KG1 (cell line): ENCODE measurements around the gene GART.
A peak's percentile ranks its signal among the peaks of the same experiment; 100 is the strongest.
"Not testable (repeated sequence)": the region's sequence is repeated elsewhere in the genome, so short reads cannot be mapped to it uniquely, and the experiment has no call there.

Source experiments
- DNase-seq: peaks from one replicate; lab custom pipeline; 2025; lab: John Stamatoyannopoulos, UW

GART gene

DNA sequence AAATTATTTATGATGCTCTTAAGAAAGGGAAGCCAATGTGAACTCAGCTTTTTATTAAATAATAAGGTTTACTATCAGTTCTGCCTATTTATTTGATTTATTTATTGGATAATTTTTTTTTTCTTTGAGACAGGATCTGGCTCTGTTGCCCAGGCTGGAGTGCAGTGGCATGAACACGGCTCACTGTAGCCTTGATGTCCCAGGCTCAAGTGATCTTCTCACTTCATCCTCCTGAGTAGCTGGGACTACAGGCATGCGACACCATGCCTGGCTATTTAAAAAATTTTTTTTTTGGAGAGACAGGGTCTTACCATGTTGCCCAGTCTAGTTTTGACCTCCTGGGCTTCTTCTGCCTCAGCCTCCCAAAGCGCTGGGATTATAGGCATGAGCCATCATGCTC is 29.4 kb downstream of the GART start:
- no peak for DNase-seq

DNA sequence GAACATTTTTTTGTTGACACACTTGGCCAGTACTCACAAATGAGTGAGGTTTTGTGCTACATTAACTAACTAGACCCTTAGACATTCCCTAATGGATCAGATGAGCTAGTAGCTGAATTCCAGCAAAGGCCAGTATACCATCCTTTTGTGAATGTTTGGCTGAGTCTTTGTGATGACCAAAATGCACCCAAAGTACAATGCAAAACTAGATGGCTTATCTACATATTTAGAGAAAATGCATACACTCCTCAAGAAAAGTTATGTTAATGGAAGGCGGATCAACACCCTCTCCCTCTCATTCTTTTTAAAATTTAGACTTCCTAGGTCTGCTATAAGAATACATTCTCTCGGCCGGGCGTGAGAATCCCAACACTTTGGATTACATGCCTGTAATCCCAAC is 30.3 kb downstream of the GART start:
- DNase-seq, result no peak

DNA sequence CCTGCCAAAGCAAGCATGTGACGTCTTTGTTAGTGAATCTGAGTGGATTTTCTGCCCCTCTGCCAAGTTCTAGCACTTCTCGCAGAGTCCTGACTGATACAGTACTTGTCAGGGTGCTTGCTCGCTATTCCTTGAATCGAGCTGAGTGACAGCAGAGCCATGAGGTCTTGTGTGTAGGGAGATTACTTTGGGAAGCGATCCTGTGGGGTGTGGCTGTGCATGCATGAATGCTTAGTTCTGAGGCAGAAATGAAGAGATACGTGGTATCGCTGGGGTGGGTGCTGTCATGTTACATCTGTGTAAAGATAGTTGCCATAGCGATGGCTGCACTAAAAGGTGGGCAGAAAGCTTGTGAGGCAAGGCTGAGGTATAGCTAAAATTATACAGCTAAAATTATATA is 31.1 kb downstream of the GART start:
- no peak for DNase-seq

DNA sequence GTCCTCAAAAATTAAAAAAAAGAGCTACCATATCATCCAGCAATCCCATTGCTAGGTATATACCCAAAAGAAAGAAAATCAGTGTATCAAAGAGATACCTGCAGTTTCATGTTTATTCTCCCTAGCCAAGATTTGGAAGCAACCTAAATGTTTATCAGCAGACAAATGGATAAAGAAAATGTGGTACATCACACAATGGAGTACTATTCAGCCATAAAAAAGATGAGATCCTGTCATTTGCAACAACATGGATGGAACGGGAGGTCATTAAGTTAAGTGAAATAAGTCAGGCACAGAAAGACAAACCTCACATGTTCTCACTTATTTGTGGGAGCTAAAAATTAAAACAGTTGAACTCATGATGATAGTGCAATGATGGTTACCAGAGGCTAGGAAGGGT is 34.9 kb downstream of the GART start:
- not testable (repeated sequence) for DNase-seq

DNA sequence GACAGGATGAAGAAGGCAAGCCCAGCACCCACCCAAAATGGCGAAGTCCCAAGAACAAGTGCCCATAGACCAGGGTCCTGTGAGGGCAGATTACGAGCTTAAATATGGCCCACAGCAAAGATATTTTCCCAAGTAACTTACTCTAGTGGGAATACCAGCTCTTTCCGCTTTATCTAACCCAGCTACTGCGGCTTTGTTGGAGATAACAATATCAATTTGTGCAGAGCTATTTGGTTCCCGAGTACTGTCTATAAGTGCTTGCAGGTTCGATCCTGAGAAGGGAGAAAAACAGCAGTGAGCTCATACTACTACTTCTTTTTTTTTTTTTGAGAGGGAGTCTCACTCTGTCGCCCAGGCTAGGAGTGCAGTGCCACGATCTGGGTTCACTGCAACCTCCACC is 36.1 kb downstream of the GART start:
- DNase-seq, result no peak

DNA sequence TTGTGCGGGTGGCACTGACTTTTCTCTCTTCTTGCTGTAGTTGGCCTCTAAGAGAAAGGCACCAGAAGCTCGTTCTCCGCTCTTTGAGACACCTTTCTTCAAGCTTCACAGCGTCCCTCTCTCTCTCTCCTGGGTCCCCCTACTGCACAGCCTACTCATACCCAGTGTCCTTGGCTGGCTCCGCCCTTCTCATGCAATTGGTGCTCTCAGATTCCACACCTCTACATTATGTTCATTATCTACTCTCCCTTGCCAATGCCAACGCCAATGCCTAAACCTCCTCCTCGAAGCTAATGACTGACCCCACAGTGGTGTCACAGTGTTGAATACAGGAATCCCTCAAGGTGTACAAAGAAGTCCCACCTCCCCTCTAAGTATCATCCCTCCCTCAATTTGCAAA is 45.6 kb downstream of the GART start:
- DNase-seq, result no peak

DNA sequence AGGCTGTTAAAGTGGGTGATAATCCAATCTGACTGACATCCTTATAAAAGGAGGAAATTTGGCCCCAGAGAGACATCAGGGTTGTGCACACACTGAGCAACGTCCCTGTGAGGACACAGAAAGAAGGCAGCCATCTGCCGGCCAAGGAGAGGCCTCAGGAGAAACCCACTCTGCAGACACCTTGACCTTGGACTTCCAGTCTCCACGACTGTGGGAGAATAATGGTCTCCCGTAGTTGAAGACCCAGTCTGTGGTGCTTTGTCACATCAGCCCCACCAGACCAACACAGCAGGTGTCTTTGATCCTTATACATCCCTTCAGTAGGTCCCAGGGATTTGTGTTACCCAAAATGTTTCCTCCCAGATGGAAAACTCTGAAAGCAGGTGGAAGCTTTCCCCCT is 46.2 kb downstream of the GART start:
- DNase-seq, result no peak

DNA sequence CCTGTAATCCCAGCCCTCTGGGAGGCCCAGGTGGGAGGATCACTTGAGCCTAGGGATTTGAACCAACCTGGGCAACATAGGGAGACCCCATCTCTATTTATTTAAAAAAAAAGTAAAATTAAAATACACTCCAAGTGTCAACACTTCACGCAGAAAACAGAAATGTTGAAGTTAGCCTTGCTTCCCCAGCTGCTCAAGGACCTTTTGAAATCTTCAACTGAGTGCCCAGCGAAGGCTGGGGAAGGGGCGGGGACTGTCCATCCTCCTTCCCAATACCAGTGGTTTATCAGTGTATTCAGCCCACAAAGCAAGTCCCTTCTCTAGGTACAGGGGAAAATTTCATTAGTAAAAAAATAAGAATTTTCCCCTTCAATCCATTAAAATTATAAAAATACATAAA is 48.2 kb downstream of the GART start:
- no peak for DNase-seq

DNA sequence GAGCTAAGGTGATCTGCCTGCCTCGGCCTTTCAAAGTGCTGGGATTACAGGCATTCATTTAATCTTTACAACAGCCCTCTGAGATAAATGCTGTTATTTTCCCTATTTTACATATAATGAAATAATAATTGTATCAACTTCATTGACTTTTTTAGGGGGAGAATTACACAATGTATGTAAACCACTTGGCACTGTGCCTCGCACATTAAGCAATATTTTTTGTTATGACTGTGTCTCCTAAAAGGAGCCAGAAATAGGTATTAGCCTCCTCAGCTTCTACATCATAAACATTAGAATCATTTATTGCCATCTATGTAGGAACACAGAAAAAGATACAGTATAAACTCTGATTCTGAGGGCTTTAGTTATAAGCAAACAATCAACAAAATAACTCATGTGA is 49.3 kb downstream of the GART start:
- no peak for DNase-seq

DNA sequence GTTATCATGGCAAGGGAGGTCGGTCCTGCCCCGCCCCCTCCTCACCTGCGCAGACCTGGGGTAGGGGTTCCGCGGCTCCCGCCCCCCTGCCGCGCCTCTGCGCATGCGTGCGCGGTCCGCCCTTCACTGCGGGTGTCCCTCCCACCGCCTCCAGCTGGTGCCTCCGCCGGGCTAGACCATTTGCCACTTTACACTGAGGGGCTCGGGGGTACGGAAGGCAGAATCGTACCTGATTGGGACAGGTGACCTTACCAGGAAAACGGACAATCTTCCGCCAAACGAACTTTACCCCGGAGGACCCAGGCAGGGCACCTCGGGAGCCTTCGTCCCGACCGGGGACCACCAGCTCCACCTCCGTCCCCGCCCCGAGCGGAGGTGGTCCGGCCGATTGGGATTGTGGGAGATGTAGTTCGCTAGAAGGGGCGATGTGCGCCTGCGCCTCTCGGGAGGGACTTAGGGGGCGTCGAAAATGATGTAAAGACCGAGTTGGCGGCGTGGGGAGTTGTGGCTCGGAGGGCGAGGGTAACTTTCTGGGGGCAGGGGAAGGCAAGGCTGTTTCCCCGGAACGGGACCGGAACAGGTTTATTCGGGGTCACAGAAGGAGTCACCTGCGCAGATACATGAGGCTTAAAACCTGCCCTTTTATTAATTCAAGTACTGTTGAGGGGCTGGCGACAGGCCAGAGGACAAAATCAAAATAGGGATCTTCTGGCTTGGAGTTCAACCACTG is 50.4 kb downstream of the GART start, which contains the start of gene DNAJC28:
DNAJC28 (minus strand) TSS at position 344 of the 730 bp plus-strand sequence. CDS start 2,323 bp downstream, outside the sequence.
- peak; percentile 91 for DNase-seq

DNA sequence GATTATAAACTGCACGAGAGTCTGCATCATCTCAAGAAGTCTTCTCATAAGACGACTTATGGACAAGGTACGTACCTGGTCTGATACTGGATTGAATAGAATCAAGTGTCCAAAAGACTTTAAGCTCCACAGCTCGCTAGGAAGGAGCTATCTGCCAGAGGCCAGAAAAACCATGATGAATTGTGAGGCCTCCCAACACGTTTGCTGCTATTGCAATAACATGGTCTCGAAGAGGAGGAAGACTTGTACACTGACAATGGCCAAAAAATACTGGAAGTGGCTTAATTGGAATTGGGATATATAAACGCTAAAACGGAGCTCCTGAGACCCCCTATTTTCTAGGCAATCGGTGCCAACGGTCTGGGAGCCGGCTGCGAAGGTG is 50.9 kb downstream of the GART start:
- DNase-seq, result no peak

DNA sequence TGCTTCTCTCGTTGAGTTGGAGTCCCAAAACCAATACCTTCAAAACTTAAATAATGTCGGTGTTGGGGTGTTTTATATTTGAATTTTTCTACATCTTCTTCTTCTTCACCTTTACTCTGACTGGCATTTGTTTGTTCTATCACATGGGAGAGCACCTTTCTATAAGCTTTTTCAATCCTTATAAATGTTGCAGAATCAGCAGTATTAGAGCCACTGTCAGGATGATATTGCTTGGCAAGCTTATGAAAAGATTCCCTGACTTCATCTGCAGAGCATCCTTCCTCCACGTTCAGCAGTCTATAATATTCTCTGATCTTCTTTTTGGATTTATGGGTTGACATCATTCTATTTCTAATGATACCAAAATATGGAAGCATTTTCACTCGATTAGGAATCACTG is 53.0 kb downstream of the GART start:
- no peak for DNase-seq

DNA sequence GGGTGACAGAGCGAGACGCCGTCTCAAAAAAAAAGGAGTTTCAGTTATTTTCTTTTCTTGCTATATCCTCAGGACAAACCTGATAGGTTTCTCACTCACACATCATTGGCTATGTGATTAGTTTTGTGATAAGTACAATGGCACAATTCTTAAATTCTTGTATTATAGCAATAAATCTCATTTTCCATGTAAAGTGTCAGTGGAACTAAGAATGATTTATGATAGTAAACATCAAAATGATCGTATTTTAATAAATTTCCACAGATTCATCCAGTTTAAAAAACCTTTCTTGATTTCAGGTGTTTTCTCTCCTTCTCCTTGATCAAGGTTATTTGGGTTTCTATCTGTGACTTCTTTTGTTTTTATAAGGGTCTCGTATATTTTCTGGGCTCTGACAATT is 53.9 kb downstream of the GART start:
- DNase-seq, result no peak

DNA sequence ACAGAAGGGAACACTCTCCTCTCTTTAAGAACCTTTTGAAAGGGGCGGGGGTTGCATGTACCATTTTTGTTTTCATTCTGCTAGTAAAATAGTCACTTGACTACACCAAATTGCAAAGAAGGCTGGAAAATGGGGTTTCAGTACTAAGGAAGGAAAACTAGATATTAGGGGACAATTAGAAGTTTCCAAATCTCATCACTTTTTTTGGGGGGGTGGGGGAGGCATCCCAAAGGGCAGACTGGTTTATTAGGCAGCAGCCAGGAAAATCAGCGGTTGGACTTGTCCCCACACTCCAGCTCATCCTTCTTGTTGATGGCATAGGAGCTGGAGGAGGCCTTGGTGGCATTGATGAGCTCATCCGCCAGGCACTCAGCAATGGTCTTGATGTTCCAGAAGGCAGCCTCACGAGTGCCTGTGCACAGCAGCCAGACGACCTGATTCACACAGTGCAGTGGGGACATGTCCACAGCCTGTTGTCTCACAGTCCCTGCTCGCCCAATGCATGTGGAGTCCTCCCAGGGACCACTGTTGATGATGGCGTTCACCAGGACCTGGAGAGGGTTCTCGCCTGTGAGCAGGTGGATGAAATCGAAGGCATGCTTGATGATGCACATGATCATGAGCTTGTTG is 60.5 kb downstream of the GART start:
- no peak for DNase-seq

DNA sequence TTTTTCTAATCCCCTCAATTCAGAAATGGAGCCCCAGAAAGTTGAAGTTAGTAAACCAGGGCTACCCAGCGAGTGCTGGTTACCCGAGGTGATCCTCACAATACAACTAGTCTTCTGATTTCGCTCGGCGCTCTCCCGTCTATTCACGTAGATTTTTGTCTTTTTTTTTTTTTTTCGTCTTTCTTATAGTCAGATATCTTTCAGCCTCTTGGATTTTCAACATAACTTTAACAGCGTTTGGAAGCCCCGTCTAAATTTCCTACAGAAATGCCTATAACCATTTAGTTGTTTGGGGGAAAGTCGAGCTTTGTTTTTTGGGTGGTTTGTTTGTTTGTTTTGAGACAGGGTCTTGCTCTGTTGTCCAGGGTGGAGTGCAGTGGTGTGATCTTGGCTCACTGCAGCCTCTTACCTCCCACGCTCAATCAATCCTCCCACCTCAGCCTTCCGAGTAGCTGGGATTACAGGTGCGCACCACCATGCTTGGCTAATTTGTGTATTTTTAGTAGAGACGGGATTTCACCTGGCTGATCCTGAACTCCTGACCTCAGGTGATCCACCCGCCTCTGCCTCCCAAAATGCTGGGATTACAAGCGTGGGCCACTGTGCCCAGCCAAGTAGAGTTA is 61.3 kb downstream of the GART start:
- DNase-seq, result no peak

DNA sequence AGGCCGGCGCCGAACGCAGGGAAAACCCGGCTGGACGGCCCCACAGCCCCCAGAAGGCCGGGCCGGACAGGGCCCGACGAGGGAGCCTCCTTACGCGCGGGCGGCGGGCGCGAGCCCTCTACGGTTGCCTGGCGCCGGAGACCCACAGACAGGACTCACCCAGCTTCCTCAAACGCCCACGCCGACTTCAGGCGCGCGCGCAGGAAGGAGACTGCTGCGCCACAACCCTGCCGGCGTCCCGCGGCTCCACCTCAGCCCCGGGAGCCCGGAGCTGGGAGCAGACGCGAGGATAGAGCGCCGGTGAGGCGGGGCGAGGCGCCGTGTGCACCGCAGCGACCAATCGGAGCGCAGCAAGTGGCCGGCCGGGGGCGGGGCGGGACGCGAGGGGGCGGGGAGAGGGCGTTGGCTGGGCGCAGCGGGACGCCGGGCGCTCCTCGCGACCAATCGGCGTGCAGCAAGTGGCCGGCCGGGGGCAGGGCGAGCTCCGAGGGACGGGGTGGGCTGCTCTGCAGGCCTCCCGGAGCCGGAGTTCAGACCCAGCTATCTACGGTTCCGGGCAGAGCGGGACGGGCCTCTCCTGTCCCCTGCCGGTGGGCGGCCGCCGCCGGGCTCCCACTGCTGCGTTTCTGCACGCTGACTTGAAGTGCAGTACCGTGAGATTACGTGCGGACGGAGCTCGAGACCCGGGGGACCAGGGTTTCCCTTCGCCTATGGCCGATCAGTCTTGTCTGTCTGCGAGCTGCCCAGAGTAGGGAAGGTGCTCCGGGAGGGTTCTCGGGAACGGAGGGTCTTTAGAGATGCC is 62.0 kb downstream of the GART start, which contains the start of gene TMEM50B:
TMEM50B (minus strand) TSS at position 296 of the 802 bp plus-strand sequence. CDS start 11,089 bp downstream, outside the sequence.
- DNase-seq, result peak; percentile 88

DNA sequence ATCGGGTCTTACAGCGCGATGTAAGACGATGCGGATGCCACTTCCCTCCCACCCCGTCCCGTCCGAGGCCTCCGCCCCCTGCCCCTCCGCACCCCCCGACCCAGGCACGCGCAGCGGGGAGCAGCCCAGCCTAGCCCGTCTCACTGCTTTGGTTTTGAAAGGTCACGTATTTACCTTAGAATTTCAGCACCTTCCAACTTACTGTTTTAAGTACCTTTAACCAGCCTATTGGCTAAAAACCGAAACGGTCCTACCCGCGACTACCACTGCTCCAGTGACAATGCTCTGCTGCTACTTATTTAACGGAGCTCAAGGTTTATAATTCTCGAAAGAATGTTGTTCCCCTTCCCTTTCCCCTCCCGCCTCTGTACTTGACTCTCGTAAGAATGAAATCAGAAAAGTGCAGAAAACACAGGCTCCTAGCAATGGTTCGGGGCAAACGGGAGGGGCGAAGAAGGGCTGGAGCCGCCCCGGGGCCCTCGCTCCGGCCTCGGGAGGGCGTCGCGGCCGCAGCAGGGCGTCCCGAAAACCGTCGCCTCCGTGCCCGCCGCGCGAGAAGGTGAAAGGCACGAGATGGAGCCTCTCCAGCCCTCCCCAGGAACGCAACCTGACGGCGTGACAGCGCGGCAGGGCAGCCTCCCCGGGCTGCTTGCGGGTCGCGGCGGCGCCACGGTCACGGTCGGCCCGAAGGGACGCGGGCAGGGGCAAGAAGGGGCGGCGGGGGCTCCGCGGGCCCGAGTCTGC is 62.8 kb downstream of the GART start:
- DNase-seq, result peak; percentile 38

DNA sequence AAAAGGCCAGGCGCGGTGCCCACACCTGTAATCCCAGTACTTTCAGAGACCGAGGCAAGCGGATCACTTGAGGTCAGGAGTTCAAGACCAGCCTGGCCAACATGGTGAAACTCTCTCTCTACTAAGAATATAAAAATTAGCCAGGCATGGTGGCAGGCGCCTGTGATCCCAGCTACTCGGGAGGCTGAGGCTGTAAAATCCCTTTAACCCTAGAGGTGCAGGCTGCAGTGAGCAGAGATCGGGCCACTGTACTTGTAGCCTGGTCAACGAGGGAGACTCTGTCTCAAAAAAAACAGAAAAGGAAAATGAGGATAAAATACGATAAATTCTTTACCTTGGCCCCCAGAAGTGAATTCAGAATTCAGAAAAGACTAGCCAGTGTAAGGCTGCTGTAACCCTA is 63.7 kb downstream of the GART start:
- DNase-seq, result no peak

DNA sequence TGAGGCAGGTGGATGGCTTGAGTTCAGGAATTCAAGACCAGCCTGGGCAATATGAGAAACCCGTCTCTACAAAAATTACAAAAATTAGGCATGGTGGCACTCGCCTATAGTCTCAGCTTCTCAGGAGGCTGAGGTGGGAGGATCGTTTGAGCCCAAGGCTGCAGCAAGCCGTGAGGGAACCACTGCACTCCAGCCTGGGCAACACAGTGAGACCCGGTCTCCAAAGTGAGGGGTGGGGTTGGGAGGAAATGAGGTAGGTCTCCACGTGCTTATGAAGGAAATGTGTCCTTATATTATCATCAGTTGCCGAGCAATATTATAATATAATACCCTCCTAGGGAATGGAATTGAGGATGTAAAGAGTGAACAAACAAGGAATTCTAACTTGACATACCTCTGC is 64.9 kb downstream of the GART start:
- DNase-seq, result no peak

DNA sequence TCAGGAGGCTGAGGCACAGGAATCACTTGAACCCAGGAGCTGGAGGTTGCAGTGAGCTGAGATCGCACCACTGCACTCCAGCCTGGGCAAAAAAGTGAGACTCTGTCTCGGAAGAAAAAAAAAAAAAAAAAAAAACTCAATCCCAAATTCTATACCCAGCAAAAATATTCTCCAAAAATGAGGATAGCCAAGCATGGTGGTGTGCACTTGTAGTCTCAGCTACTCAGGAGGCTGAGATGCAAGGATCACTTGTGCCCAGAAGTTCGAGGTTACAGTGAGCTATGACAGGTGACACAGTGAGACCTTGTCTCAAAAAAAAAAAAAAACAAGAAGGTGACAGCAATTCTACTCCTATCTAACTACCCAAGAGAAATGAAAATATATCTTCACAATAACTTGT is 68.6 kb downstream of the GART start:
- DNase-seq, result no peak

DNA sequence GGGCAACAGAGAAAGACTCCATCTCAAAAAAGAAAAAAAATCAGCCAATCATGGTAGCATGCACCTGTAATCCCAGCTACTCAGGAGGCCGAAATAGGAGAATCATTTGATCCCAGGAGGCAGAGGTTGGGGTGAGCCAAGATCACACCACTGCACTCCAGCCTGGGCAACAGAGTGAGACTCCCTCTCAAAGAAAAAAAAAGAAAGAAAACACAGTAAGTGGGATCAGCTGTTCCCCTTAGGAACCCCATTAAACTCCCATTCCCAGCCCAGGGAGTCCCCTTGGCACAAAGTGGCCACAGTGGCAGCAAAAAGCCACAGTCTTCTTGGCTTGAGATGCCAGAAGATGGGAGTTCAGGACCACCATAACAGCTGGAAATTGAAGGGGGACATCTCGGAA is 71.2 kb downstream of the GART start:
- DNase-seq, result no peak

DNA sequence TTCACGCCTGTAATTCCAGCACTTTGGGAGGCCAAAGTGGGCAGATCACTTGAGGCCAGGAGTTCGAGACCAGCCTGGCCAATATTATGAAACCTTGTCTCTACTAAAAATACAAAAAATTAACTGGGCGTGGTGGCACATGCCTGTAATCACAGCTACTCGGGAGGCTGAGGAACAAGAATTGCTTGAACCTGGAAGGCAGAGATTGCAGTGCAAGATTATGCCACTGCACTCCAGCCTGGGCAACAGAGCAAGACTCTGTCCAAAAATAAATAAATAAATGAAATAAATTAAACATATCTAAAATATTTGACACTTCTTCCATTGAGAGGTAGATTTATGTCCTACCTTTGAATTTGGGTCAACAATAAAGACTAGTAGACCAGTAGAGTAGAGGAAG is 72.7 kb downstream of the GART start:
- DNase-seq, result not testable (repeated sequence)
